ENCODE data around the gene ZDHHC5.

DNA sequence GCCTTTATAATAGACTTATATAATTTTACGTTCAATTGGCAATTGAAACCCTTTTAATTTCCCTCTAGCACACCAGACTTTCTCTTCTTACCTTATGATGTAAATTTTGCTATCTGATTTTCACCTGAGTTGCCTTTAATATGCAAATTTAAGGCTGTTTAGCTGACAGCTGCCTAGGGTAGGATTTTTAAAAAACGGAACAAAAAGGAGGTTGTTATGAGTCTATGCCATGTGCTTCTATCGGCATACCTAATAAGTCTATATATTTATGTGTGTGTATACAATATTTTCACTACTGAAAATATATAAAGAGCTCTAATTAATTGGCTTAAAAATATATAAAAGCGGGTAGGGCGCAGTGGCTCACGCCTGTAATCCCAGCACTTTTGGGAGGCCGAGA is 61.6 kb downstream of the ZDHHC5 start:
- TF ChIP-seq CTCF (IDR thresholded peaks at IDR 0.05) (no peak), SMC3 (IDR thresholded peaks at IDR 0.05) (no peak), POLR2A (IDR thresholded peaks at IDR 0.05; ENCODE audit: low read length) (no peak), MAX (IDR thresholded peaks at IDR 0.05) (no peak), CEBPB (IDR thresholded peaks at IDR 0.05) (no peak), NPAS2 (CRISPR knock-in tag; IDR thresholded peaks at IDR 0.05; ENCODE audit: borderline replicate concordance) (no peak), HDAC2 (IDR thresholded peaks at IDR 0.05) (no peak), SREBF2 (IDR thresholded peaks at IDR 0.05) (no peak), RNF2 (IDR thresholded peaks at IDR 0.05; ENCODE audit: borderline replicate concordance, low read depth) (no peak), EP300 (IDR thresholded peaks at IDR 0.05) (no peak), MYC (IDR thresholded peaks at IDR 0.05; ENCODE audit: borderline replicate concordance, low read length) (no peak), CBX8 (IDR thresholded peaks at IDR 0.05) (no peak)
- TF ChIP-seq, protein P1, sequence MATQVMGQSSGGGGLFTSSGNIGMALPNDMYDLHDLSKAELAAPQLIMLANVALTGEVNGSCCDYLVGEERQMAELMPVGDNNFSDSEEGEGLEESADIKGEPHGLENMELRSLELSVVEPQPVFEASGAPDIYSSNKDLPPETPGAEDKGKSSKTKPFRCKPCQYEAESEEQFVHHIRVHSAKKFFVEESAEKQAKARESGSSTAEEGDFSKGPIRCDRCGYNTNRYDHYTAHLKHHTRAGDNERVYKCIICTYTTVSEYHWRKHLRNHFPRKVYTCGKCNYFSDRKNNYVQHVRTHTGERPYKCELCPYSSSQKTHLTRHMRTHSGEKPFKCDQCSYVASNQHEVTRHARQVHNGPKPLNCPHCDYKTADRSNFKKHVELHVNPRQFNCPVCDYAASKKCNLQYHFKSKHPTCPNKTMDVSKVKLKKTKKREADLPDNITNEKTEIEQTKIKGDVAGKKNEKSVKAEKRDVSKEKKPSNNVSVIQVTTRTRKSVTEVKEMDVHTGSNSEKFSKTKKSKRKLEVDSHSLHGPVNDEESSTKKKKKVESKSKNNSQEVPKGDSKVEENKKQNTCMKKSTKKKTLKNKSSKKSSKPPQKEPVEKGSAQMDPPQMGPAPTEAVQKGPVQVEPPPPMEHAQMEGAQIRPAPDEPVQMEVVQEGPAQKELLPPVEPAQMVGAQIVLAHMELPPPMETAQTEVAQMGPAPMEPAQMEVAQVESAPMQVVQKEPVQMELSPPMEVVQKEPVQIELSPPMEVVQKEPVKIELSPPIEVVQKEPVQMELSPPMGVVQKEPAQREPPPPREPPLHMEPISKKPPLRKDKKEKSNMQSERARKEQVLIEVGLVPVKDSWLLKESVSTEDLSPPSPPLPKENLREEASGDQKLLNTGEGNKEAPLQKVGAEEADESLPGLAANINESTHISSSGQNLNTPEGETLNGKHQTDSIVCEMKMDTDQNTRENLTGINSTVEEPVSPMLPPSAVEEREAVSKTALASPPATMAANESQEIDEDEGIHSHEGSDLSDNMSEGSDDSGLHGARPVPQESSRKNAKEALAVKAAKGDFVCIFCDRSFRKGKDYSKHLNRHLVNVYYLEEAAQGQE (IDR thresholded peaks at IDR 0.05) = no peak
- TF ChIP-seq, protein P2, sequence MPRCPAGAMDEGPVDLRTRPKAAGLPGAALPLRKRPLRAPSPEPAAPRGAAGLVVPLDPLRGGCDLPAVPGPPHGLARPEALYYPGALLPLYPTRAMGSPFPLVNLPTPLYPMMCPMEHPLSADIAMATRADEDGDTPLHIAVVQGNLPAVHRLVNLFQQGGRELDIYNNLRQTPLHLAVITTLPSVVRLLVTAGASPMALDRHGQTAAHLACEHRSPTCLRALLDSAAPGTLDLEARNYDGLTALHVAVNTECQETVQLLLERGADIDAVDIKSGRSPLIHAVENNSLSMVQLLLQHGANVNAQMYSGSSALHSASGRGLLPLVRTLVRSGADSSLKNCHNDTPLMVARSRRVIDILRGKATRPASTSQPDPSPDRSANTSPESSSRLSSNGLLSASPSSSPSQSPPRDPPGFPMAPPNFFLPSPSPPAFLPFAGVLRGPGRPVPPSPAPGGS (IDR thresholded peaks at IDR 0.05) = no peak
